ENCODE data around the gene PKHD1. TPM values are rescaled to one million over a fixed set of nuclear protein-coding genes. Genes with fewer than 3 reads are reported as not detected.

The PKHD1 gene
- total and polyA plus RNA-seq, 2 of the 13 experiments (the other 11 are each of a cell fraction or from before 2014, with no cell fraction given) = 0.01 to 0.13 TPM

DNA sequence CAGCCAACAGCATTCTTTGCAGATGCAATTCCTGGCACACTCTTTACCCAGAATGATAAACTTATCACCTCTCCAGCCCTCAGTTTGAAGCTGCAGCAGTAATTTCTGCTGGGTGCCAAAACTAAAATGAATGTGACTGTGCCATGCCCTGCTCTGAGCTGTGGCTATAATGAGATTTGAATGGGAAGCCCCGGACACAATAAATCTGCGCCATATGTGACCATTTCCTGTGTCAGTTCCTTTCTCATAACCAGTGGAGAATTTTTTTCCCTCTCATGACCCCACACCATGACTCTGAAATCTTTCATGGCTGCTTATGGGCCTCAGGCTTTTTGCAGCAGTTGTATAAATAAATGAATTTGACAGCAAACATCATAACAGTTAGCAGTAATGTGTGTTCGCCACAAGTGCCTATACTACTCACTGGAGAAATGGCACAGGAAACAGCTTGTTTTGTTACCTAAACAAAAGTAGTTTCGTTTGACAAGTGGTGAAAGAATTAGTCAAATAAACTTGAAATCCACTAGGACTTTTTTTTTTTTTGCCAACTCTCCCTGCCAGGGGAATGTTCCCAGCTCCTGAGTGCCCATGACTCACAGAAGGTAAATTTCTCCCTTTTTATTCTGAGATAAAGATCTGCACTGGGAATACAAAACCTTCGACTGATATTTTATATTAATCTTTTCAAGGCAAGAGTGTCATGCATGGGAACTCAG is 408.4 kb downstream of the PKHD1 start:
- in situ Hi-C loops (cut with HindIII; ENCODE audit: extremely low pct_ligation_motif_present, low pct_unique_long_range_greater_than_20kb) (no loop called here), intact Hi-C loops (cut with micrococcal nuclease; ENCODE audit: unreplicated experiment) (no loop called here)
- Histone ChIP-seq H3K4me3 (replicated peaks in 1 of 3; ENCODE audit: insufficient read depth in 1 of 3, low read depth in 2 of 3, low read length in 3 of 3) (no peak overlapping the region), H3K9ac (ENCODE audit: insufficient read depth, low read depth, low read length) (no peak overlapping the region), H2AFZ (ENCODE audit: low read length) (no peak overlapping the region), H3K36me3 (replicated peaks in 1 of 2; ENCODE audit: control insufficient read depth in 1 of 2, insufficient read depth in 2 of 2, low read length in 2 of 2) (no peaks in the 10 kb centered on the region), H3K9me3 (ENCODE audit: low read length) (no peaks in the 10 kb centered on the region), H3K4me1 (ENCODE audit: insufficient read depth, low read length) (peaks cover 18% of the 10 kb centered on the region), H3K27me3 (ENCODE audit: control insufficient read depth in 1 of 2, insufficient read depth in 2 of 2, low read length in 2 of 2) (no peaks in the 10 kb centered on the region), H3K4me2 (ENCODE audit: low read depth, low read length) (no peak overlapping the region), H3K27ac (ENCODE audit: extremely low read length, insufficient read depth, low read length) (no peak overlapping the region), H3K79me2 (ENCODE audit: insufficient read depth, low read length) (no peaks in the 10 kb centered on the region), H4K20me1 (ENCODE audit: insufficient read depth, low read length) (no peaks in the 10 kb centered on the region)
- DNase-seq (ENCODE audit: low spot score) (no peak), FAIRE-seq (no peak), ATAC-seq (no peak)
- no TSS peak for BruUV-seq (replicated peaks)
- 30% methylated on average over 5 of the region's 5 CpGs for WGBS (ENCODE audit: low lambda C conversion rate)
- ChIA-PET CTCF (ENCODE audit: low intra/inter-chr PET ratio, low total read pairs) (no interaction called here), POLR2A (no interaction called here)
- no peak for TF ChIP-seq HOXA7 (CRISPR knock-in tag; IDR thresholded peaks at IDR 0.05)
- TF ChIP-seq, protein P1, sequence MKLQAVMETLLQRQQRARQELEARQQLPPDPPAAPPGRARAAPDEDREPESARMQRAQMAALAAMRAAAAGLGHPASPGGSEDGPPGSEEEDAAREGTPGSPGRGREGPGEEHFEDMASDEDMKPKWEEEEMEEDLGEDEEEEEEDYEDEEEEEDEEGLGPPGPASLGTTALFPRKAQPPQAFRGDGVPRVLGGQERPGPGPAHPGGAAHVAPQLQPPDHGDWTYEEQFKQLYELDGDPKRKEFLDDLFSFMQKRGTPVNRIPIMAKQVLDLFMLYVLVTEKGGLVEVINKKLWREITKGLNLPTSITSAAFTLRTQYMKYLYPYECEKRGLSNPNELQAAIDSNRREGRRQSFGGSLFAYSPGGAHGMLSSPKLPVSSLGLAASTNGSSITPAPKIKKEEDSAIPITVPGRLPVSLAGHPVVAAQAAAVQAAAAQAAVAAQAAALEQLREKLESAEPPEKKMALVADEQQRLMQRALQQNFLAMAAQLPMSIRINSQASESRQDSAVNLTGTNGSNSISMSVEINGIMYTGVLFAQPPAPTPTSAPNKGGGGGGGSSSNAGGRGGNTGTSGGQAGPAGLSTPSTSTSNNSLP (IDR thresholded peaks at IDR 0.05; ENCODE audit: low read depth, low read length) = no peak
- no peak for TF ChIP-seq RARA (CRISPR knock-in tag; IDR thresholded peaks at IDR 0.05)
- no peak for TF ChIP-seq SNRNP70 (IDR thresholded peaks at IDR 0.05; ENCODE audit: low read depth, low read length)
- TF ChIP-seq ZFP1 (CRISPR knock-in tag; IDR thresholded peaks at IDR 0.05) = no peak
- TF ChIP-seq JUN (CRISPR knock-in tag; IDR thresholded peaks at IDR 0.05) = no peak
- TF ChIP-seq HES4 (CRISPR knock-in tag; IDR thresholded peaks at IDR 0.05; ENCODE audit: borderline replicate concordance) = no peak
- no peak for TF ChIP-seq TOE1 (CRISPR knock-in tag; IDR thresholded peaks at IDR 0.05)
- no peak for TF ChIP-seq ETV5 (CRISPR knock-in tag; IDR thresholded peaks at IDR 0.05; ENCODE audit: borderline replicate concordance)
- TF ChIP-seq CAMTA2 (CRISPR knock-in tag; IDR thresholded peaks at IDR 0.05; ENCODE audit: borderline replicate concordance) = no peak
- no peak for TF ChIP-seq MZF1 (CRISPR knock-in tag; IDR thresholded peaks at IDR 0.05; ENCODE audit: borderline replicate concordance)
- TF ChIP-seq, protein P2, sequence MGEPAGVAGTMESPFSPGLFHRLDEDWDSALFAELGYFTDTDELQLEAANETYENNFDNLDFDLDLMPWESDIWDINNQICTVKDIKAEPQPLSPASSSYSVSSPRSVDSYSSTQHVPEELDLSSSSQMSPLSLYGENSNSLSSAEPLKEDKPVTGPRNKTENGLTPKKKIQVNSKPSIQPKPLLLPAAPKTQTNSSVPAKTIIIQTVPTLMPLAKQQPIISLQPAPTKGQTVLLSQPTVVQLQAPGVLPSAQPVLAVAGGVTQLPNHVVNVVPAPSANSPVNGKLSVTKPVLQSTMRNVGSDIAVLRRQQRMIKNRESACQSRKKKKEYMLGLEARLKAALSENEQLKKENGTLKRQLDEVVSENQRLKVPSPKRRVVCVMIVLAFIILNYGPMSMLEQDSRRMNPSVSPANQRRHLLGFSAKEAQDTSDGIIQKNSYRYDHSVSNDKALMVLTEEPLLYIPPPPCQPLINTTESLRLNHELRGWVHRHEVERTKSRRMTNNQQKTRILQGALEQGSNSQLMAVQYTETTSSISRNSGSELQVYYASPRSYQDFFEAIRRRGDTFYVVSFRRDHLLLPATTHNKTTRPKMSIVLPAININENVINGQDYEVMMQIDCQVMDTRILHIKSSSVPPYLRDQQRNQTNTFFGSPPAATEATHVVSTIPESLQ (CRISPR knock-in tag; conservative IDR thresholded peaks at IDR 0.05) = no peak
- no peak for TF ChIP-seq ZSCAN29 (CRISPR knock-in tag; conservative IDR thresholded peaks at IDR 0.05)
- no peak for TF ChIP-seq ZNF234 (CRISPR knock-in tag; conservative IDR thresholded peaks at IDR 0.05)
- TF ChIP-seq, protein P3, sequence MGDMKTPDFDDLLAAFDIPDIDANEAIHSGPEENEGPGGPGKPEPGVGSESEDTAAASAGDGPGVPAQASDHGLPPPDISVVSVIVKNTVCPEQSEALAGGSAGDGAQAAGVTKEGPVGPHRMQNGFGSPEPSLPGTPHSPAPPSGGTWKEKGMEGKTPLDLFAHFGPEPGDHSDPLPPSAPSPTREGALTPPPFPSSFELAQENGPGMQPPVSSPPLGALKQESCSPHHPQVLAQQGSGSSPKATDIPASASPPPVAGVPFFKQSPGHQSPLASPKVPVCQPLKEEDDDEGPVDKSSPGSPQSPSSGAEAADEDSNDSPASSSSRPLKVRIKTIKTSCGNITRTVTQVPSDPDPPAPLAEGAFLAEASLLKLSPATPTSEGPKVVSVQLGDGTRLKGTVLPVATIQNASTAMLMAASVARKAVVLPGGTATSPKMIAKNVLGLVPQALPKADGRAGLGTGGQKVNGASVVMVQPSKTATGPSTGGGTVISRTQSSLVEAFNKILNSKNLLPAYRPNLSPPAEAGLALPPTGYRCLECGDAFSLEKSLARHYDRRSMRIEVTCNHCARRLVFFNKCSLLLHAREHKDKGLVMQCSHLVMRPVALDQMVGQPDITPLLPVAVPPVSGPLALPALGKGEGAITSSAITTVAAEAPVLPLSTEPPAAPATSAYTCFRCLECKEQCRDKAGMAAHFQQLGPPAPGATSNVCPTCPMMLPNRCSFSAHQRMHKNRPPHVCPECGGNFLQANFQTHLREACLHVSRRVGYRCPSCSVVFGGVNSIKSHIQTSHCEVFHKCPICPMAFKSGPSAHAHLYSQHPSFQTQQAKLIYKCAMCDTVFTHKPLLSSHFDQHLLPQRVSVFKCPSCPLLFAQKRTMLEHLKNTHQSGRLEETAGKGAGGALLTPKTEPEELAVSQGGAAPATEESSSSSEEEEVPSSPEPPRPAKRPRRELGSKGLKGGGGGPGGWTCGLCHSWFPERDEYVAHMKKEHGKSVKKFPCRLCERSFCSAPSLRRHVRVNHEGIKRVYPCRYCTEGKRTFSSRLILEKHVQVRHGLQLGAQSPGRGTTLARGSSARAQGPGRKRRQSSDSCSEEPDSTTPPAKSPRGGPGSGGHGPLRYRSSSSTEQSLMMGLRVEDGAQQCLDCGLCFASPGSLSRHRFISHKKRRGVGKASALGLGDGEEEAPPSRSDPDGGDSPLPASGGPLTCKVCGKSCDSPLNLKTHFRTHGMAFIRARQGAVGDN (CRISPR knock-in tag; IDR thresholded peaks at IDR 0.05) = no peak
- no peak for TF ChIP-seq ZNF264 (CRISPR knock-in tag; IDR thresholded peaks at IDR 0.05)
- no peak for TF ChIP-seq MEIS2 (CRISPR knock-in tag; IDR thresholded peaks at IDR 0.05)

Data from HepG2 (cell line).